Hepatocyte (in vitro differentiated cells): ENCODE data around the gene TMEM144.

Experiments
- CTCF ChIP-seq: fragments of 200-600 bp; sonication (generic); IDR thresholded peaks from 2 replicates; pipeline ENCODE4 v1.5.1; 2016; ENCODE audit warnings: antibody characterized with exemption, mild to moderate bottlenecking; ENCODE audit not compliant: poor library complexity
- EZH2phosphoT487 ChIP-seq: fragments of 200-600 bp; sonication (generic); IDR thresholded peaks from one replicate; pipeline ENCODE4 v1.6.1; 2018; ENCODE audit warnings: antibody characterized with exemption, mild to moderate bottlenecking, low read depth, moderate library complexity; ENCODE audit not compliant: unreplicated experiment, severe bottlenecking

GRCh38 chr4:158176108-158176507 lies 34.2 kb upstream of the TMEM144 start:
- TF ChIP-seq CTCF (no peak), EZH2phosphoT487 (no peak)
